ENCODE data around the gene TANC1. TPM values are rescaled to one million over a fixed set of nuclear protein-coding genes. Genes with fewer than 3 reads are reported as not detected.

Gene TANC1
- total RNA-seq, 4 donors from 2014 or later = 34.5 to 125 (median 47.0) TPM

GRCh38 chr2:158923641-158924040, 44.8 kb upstream of the TANC1 start:
- no peak overlapping the region for H3K27ac ChIP-seq
- WGBS, 2 donors (ENCODE audit: low coverage in 1 of 2) = 50 to 65% methylated on average over 1 of the region's 1 CpG
- in situ Hi-C loops (cut with MboI; ENCODE audit: low pct_ligation_motif_present in 1 of 4, low pct_unique_long_range_greater_than_20kb in 1 of 4, low sequenced_read_pairs in 3 of 4) (no loop called here), intact Hi-C loops (cut with DNase I; ENCODE audit: low total_unique reads) (no loop called here)
- TF ChIP-seq POLR2A (IDR thresholded peaks at IDR 0.05) (no peak), EP300 (IDR thresholded peaks at IDR 0.05; ENCODE audit: low read depth) (no peak)
- no peaks in the 10 kb centered on the region for H3K36me3 ChIP-seq
- no peak for DNase-seq
- H3K9me3 ChIP-seq = no peaks in the 10 kb centered on the region
- H3K4me3 ChIP-seq = no peak overlapping the region
- no peaks in the 10 kb centered on the region for H3K4me1 ChIP-seq
- H3K27me3 ChIP-seq = no peaks in the 10 kb centered on the region

- in situ Hi-C loops (cut with MboI; ENCODE audit: low pct_ligation_motif_present in 1 of 4, low pct_unique_long_range_greater_than_20kb in 1 of 4, low sequenced_read_pairs in 3 of 4) = no loop called here
- Histone ChIP-seq H3K36me3 (no peaks in the 10 kb centered on the region), H3K27ac (no peak overlapping the region), H3K27me3 (no peaks in the 10 kb centered on the region), H3K4me1 (no peaks in the 10 kb centered on the region), H3K9me3 (no peaks in the 10 kb centered on the region), H3K4me3 (no peak overlapping the region)
- intact Hi-C loops (cut with DNase I; ENCODE audit: low total_unique reads) = no loop called here
- DNase-seq = no peak
- TF ChIP-seq EP300 (IDR thresholded peaks at IDR 0.05; ENCODE audit: low read depth) (no peak), POLR2AphosphoS5 (IDR thresholded peaks at IDR 0.05) (no peak), CTCF (IDR thresholded peaks at IDR 0.05) (no peak), POLR2A (IDR thresholded peaks at IDR 0.05) (no peak)
- 66 to 82% methylated on average over 3 to 8 of the region's 8 CpGs for WGBS, 2 donors (ENCODE audit: low coverage in 1 of 2)
Measured at GRCh38 chr2:158926478-158926948, 41.9 kb upstream of the TANC1 start.

GRCh38 chr2:158928515-158928914, 39.9 kb upstream of the TANC1 start:
- 83 to 91% methylated on average over 2 of the region's 2 CpGs for WGBS, 2 donors (ENCODE audit: low coverage in 1 of 2)

GRCh38 chr2:158928965-158929364, 39.5 kb upstream of the TANC1 start:
- no peaks in the 10 kb centered on the region for H3K27me3 ChIP-seq
- H3K4me3 ChIP-seq = no peak overlapping the region
- intact Hi-C loops (cut with DNase I; ENCODE audit: low total_unique reads) = no loop called here
- TF ChIP-seq POLR2AphosphoS5 (IDR thresholded peaks at IDR 0.05) (no peak), POLR2A (IDR thresholded peaks at IDR 0.05) (no peak), EP300 (IDR thresholded peaks at IDR 0.05; ENCODE audit: low read depth) (no peak), CTCF (IDR thresholded peaks at IDR 0.05) (no peak)
- in situ Hi-C loops (cut with MboI; ENCODE audit: low pct_ligation_motif_present in 1 of 4, low pct_unique_long_range_greater_than_20kb in 1 of 4, low sequenced_read_pairs in 3 of 4) = no loop called here
- no peaks in the 10 kb centered on the region for H3K4me1 ChIP-seq
- DNase-seq = peak; percentile 18
- H3K27ac ChIP-seq = no peak overlapping the region
- H3K36me3 ChIP-seq = no peaks in the 10 kb centered on the region
- H3K9me3 ChIP-seq = no peaks in the 10 kb centered on the region

More at GRCh38 chr2:158928515-158928914, 39.9 kb upstream of the TANC1 start:
- TF ChIP-seq EP300 (IDR thresholded peaks at IDR 0.05; ENCODE audit: low read depth) (no peak), POLR2AphosphoS5 (IDR thresholded peaks at IDR 0.05) (no peak), POLR2A (IDR thresholded peaks at IDR 0.05) (no peak), CTCF (IDR thresholded peaks at IDR 0.05) (no peak)
- no peak for DNase-seq
- intact Hi-C loops (cut with DNase I; ENCODE audit: low total_unique reads) = no loop called here
- H3K27me3 ChIP-seq = no peaks in the 10 kb centered on the region
- H3K9me3 ChIP-seq = no peaks in the 10 kb centered on the region
- H3K36me3 ChIP-seq = no peaks in the 10 kb centered on the region
- H3K27ac ChIP-seq = no peak overlapping the region
- H3K4me1 ChIP-seq = no peaks in the 10 kb centered on the region
- in situ Hi-C loops (cut with MboI; ENCODE audit: low pct_ligation_motif_present in 1 of 4, low pct_unique_long_range_greater_than_20kb in 1 of 4, low sequenced_read_pairs in 3 of 4) = no loop called here
- H3K4me3 ChIP-seq = no peak overlapping the region

DNA sequence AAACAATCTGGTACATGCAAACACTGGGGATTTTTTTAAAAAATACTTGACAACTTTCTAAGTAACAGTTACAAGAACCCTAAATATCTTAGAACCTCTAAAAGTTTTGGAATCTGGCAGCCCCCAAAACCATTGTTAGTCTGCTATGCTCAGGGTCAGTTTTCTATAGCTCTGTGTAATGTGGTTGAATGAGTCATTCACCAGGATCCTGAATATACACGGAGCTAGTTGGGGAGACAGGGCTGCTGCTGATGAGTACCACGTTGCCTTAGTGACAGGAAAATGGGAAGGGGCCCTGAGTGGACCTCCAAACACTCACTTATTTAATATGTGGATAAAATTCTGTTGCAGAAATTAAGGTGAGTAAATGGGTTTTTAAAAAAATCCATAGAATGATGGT, 36.9 kb upstream of the TANC1 start:
- no peaks in the 10 kb centered on the region for H3K9me3 ChIP-seq
- H3K4me1 ChIP-seq = no peaks in the 10 kb centered on the region
- no peak overlapping the region for H3K27ac ChIP-seq
- no peak for DNase-seq
- no peaks in the 10 kb centered on the region for H3K27me3 ChIP-seq
- no peak overlapping the region for H3K4me3 ChIP-seq
- WGBS, 2 donors (ENCODE audit: low coverage in 1 of 2) = 40 to 63% methylated on average over 2 of the region's 2 CpGs
- in situ Hi-C loops (cut with MboI; ENCODE audit: low pct_ligation_motif_present in 1 of 4, low pct_unique_long_range_greater_than_20kb in 1 of 4, low sequenced_read_pairs in 3 of 4) = no loop called here
- H3K36me3 ChIP-seq = no peaks in the 10 kb centered on the region
- TF ChIP-seq CTCF (IDR thresholded peaks at IDR 0.05) = no peak
- intact Hi-C loops (cut with DNase I; ENCODE audit: low total_unique reads) = no loop called here

Measured in transverse colon (tissue), 4 donors.